HepG2 (cell line): Measurements from ENCODE around the gene KATNA1. TPM values are rescaled to one million over a fixed set of nuclear protein-coding genes. Genes with fewer than 3 reads are reported as not detected.

Experiments
- ATAC-seq: fragments of 200-7000 bp; cut with Tn5 transposase; 3 replicates; pipeline ENCODE4 v1.9.1; 2020; ENCODE audit warnings: mild to moderate bottlenecking, moderate library complexity
- BruUV-seq: library from RNA; stranded (reverse); fragments of 400-500 nt; replicated peaks from 2 replicates; lab custom pipeline; 2021; lab: Mats Ljungman, UMichigan
- CTCF ChIA-PET: fragments of 300-600 bp; formaldehyde crosslinking; extraction: SDS; loops from one replicate; lab custom pipeline; 2021; ENCODE audit warnings: low total read pairs, inconsistent platforms, low intra/inter-chr PET ratio; lab: Yijun Ruan, JAX
- POLR2A ChIA-PET: fragments of 350-600 bp; sonication (Branson Sonifier 250); formaldehyde crosslinking; loops from one replicate; lab custom pipeline; 2020; ENCODE audit warnings: antibody characterized with exemption, inconsistent platforms; lab: Yijun Ruan, JAX
- DNase-seq: peaks from one replicate; pipeline ENCODE4 v3.0.0-alpha.2; 2015; ENCODE audit warnings: low spot score
- FAIRE-seq: peaks from 3 replicates; lab custom pipeline; 2011; peaks lifted over from hg19 to GRCh38; lab: Jason Lieb, UNC
- H2AFZ ChIP-seq: one replicate; pipeline ENCODE4 v1.6.1; 2011; ENCODE audit warnings: low read length, inconsistent platforms
- H3K27ac ChIP-seq: fragments of 300-600 bp; 3 replicates; pipeline ENCODE4 v1.8.0; 2011; ENCODE audit warnings: mixed run types, mild to moderate bottlenecking, mixed read lengths, low read length, inconsistent platforms; ENCODE audit not compliant: insufficient read depth; ENCODE audit errors: extremely low read length
- H3K27me3 ChIP-seq, 2 experiments: fragments of 200-600 bp in 1 of 2; 2 replicates in 1 of 2; 3 replicates in 1 of 2; pipeline versions ENCODE4 v1.6.0 to v1.8.0; 2011; ENCODE audit warnings: low read length in 2 of 2, mild to moderate bottlenecking in 2 of 2, moderate library complexity in 2 of 2, inconsistent platforms in 1 of 2; ENCODE audit not compliant: insufficient read depth in 2 of 2, control insufficient read depth in 1 of 2
- H3K36me3 ChIP-seq, 2 experiments: fragments of 200-600 bp in 1 of 2; replicated peaks in 1 of 2; 2 replicates in 1 of 2; 3 replicates in 1 of 2; pipeline versions ENCODE4 v1.5.1 to v1.8.0; 2011; ENCODE audit warnings: low read length in 2 of 2, inconsistent platforms in 1 of 2; ENCODE audit not compliant: insufficient read depth in 2 of 2, control insufficient read depth in 1 of 2
- H3K4me1 ChIP-seq: 2 replicates; pipeline ENCODE4 v1.5.1; 2012; ENCODE audit warnings: low read length, inconsistent platforms; ENCODE audit not compliant: insufficient read depth
- H3K4me2 ChIP-seq: 2 replicates; pipeline ENCODE4 v1.6.0; 2011; ENCODE audit warnings: low read depth, low read length, inconsistent platforms
- H3K4me3 ChIP-seq, 3 experiments: fragments of 200-600 bp in 1 of 3; sonication (generic), shearing (Covaris generic) in 1 of 3; replicated peaks in 1 of 3; 2 replicates each; pipeline ENCODE4 v1.5.1; 2011 to 2016; ENCODE audit warnings: low read length in 3 of 3, inconsistent platforms in 2 of 3, low read depth in 2 of 3, mild to moderate bottlenecking in 2 of 3, control low read depth in 1 of 3, mixed read lengths in 1 of 3; ENCODE audit not compliant: insufficient read depth in 1 of 3
- H3K79me2 ChIP-seq: one replicate; pipeline ENCODE4 v1.6.1; 2011; ENCODE audit warnings: low read length, inconsistent platforms; ENCODE audit not compliant: insufficient read depth
- H3K9ac ChIP-seq: 2 replicates; pipeline ENCODE4 v1.6.0; 2011; ENCODE audit warnings: mild to moderate bottlenecking, low read depth, low read length, inconsistent platforms; ENCODE audit not compliant: insufficient read depth
- H3K9me3 ChIP-seq: 2 replicates; pipeline ENCODE4 v1.5.1; 2012; ENCODE audit warnings: mild to moderate bottlenecking, low read length
- H4K20me1 ChIP-seq: 2 replicates; pipeline ENCODE4 v1.6.0; 2011; ENCODE audit warnings: inconsistent platforms, mild to moderate bottlenecking, low read length, moderate library complexity; ENCODE audit not compliant: insufficient read depth
- CEBPB ChIP-seq: IDR thresholded peaks from 2 replicates; pipeline ENCODE4 v1.6.1; 2011; ENCODE audit warnings: low read depth, low read length, improper control_type of control experiment, borderline replicate concordance
- CREBL2 ChIP-seq: sonication (generic); formaldehyde crosslinking; IDR thresholded peaks from 2 replicates; pipeline ENCODE4 v1.8.1; 2023; ENCODE audit warnings: missing genetic modification reagents, mild to moderate bottlenecking, borderline replicate concordance
- ISX ChIP-seq: sonication (generic); formaldehyde crosslinking; conservative IDR thresholded peaks from 2 replicates; pipeline ENCODE4 v1.5.0; 2020; ENCODE audit warnings: missing genetic modification reagents
- PHF5A ChIP-seq: IDR thresholded peaks from one replicate; pipeline ENCODE4 v1.6.1; 2018; ENCODE audit warnings: low read depth, missing genetic modification reagents; ENCODE audit not compliant: unreplicated experiment
- SIX1 ChIP-seq: sonication (generic); formaldehyde crosslinking; IDR thresholded peaks from 2 replicates; pipeline ENCODE4 v1.4.0; 2020; ENCODE audit warnings: missing genetic modification reagents, borderline replicate concordance
- ZFP36 ChIP-seq: fragments of 150-350 bp; IDR thresholded peaks from 2 replicates; pipeline ENCODE4 v1.6.1; 2018; ENCODE audit warnings: borderline replicate concordance, low read length, low read depth; ENCODE audit not compliant: partially characterized antibody
- ZNF224 ChIP-seq: sonication (generic); formaldehyde crosslinking; IDR thresholded peaks from 2 replicates; pipeline ENCODE4 v1.5.0; 2020; ENCODE audit warnings: mild to moderate bottlenecking, missing genetic modification reagents
- ZNF253 ChIP-seq: sonication (generic); formaldehyde crosslinking; IDR thresholded peaks from 2 replicates; pipeline ENCODE4 v1.8.0; 2022; ENCODE audit warnings: mild to moderate bottlenecking, missing genetic modification reagents, borderline replicate concordance
- ZNF549 ChIP-seq: sonication (generic); formaldehyde crosslinking; IDR thresholded peaks from 2 replicates; pipeline ENCODE4 v1.5.0; 2020; ENCODE audit warnings: missing genetic modification reagents
- ZNF616 ChIP-seq: sonication (generic); formaldehyde crosslinking; IDR thresholded peaks from 2 replicates; pipeline ENCODE4 v1.5.0; 2020; ENCODE audit warnings: low read depth, mild to moderate bottlenecking, missing genetic modification reagents
- ZNF850 ChIP-seq: sonication (generic); formaldehyde crosslinking; conservative IDR thresholded peaks from 2 replicates; pipeline ENCODE4 v1.9.0; 2021; ENCODE audit warnings: mild to moderate bottlenecking, missing genetic modification reagents
- WGBS: methylation state at CpG from one replicate; pipeline ENCODE4 v1.1.6; 2017; ENCODE audit warnings: low lambda C conversion rate; 5-methylcytosine and 5-hydroxymethylcytosine counted together
- in situ Hi-C: cut with HindIII; loops from 2 replicates; pipeline ENCODE4 v1.10.0; 2017; ENCODE audit warnings: low pct_unique_long_range_greater_than_20kb; ENCODE audit not compliant: extremely low pct_ligation_motif_present
- intact Hi-C: fragments of 100-400 bp; cut with micrococcal nuclease; formaldehyde crosslinking; loops from one replicate; pipeline ENCODE4 v1.10.0; 2022; ENCODE audit not compliant: unreplicated experiment
- polyA plus RNA-seq, 8 experiments: library from polyadenylated mRNA; depleted of rRNA in 3 of 8; stranded (reverse) in 7 of 8; unstranded in 1 of 8; fragments of >200 nt; fragmentation: Illumina TruSeq in 4 of 8; extraction: Trizol in 4 of 8; gene quantifications; 2 replicates each; pipeline versions ENCODE4 v1.2.1 to v1.2.3, GENCODE V29; 2011 to 2016; ENCODE audit warnings: low read depth in 4 of 8, missing spikeins in 1 of 8, mixed read lengths in 1 of 8; ENCODE audit not compliant: insufficient read depth in 1 of 8
- total RNA-seq, 5 experiments: library from RNA; depleted of rRNA; stranded (reverse); fragments of >200 nt; fragmentation: Illumina TruSeq; extraction: Trizol; gene quantifications; 2 replicates each; pipeline ENCODE4 v1.2.3, GENCODE V29; 2016; ENCODE audit warnings: low read depth in 1 of 5

Gene KATNA1
- total and polyA plus RNA-seq, 2 of the 13 experiments (the other 11 are each of a cell fraction or from before 2014, with no cell fraction given): 14.8 to 25.3 TPM

- CTCF ChIA-PET: no interaction called here
- TF ChIP-seq ISX (CRISPR knock-in tag) (no peak), ZNF253 (CRISPR knock-in tag) (no peak), ZNF224 (CRISPR knock-in tag) (no peak), ZNF549 (CRISPR knock-in tag) (no peak), CREBL2 (no peak), ZNF850 (CRISPR knock-in tag) (no peak), PHF5A (CRISPR knock-in tag) (no peak), ZFP36 (no peak)
- Histone ChIP-seq H3K4me2 (no peak overlapping the region), H3K4me1 (no peaks in the 10 kb centered on the region), H3K36me3 (peaks cover 6 to 38% of the 10 kb centered on the region in 2 experiments), H3K4me3 (no peak overlapping the region), H3K79me2 (no peaks in the 10 kb centered on the region), H4K20me1 (no peaks in the 10 kb centered on the region), H2AFZ (no peak overlapping the region), H3K27ac (no peak overlapping the region), H3K27me3 (no peaks in the 10 kb centered on the region), H3K9ac (no peak overlapping the region), H3K9me3 (no peaks in the 10 kb centered on the region)
- ATAC-seq (no peak), DNase-seq (no peak), FAIRE-seq (no peak)
- no TSS peak for BruUV-seq
- in situ Hi-C loops: no loop called here
- 96% methylated on average over 1 of the region's 1 CpG for WGBS
- intact Hi-C loops: no loop called here
- POLR2A ChIA-PET: interaction anchor here (1.6 to 2.4 kb wide), 2 partner anchors 28 to 55 kb away, joined by 3 to 5 read pairs; partner anchors contain the start of genes GINM1 and KATNA1
Observed at GRCh38 chr6:149593408-149593807, 55.1 kb downstream of the KATNA1 start.

- peaks cover 4 to 37% of the 10 kb centered on the region in 2 experiments for H3K36me3 ChIP-seq
- H2AFZ ChIP-seq: no peak overlapping the region
- no peaks in the 10 kb centered on the region for H3K27me3 ChIP-seq
- intact Hi-C loops: no loop called here
- H3K79me2 ChIP-seq: no peaks in the 10 kb centered on the region
- DNase-seq (no peak), FAIRE-seq (no peak), ATAC-seq (no peak)
- BruUV-seq: no TSS peak
- in situ Hi-C loops: no loop called here
- no peak overlapping the region for H3K9ac ChIP-seq
- H3K4me3 ChIP-seq: no peak overlapping the region
- H3K27ac ChIP-seq: no peak overlapping the region
- no peaks in the 10 kb centered on the region for H3K4me1 ChIP-seq
- TF ChIP-seq CEBPB: peak; percentile 54; the same call in 1 of the 2 replicates
- no peak for TF ChIP-seq ZNF616
- no peak for TF ChIP-seq SIX1 (CRISPR knock-in tag)
- ChIA-PET CTCF (no interaction called here), POLR2A (interaction anchor here (0.9 kb wide), 1 partner anchor 55 kb away, joined by 5 read pairs; the partner anchor contains the start of gene KATNA1)
- 100% methylated on average over 2 of the region's 2 CpGs for WGBS
- no peaks in the 10 kb centered on the region for H3K9me3 ChIP-seq
- no peaks in the 10 kb centered on the region for H4K20me1 ChIP-seq
- no peak overlapping the region for H3K4me2 ChIP-seq
Observed at GRCh38 chr6:149592983-149593382, 55.5 kb downstream of the KATNA1 start.
